Trophoblast cell (in vitro differentiated cells and primary cell): Measurements from ENCODE around the gene HNRNPK.

ENCODE experiments used
- DNase-seq, 2 donors: peaks; one replicate each; pipeline ENCODE4 v3.0.0-alpha.2; 2016
- H2AFZ ChIP-seq: 2 replicates; pipeline ENCODE4 v1.6.1; 2013; ENCODE audit warnings: low read length, moderate library complexity, mild to moderate bottlenecking; ENCODE audit not compliant: insufficient read depth, poor library complexity
- H2AK5ac ChIP-seq: 2 replicates; pipeline ENCODE4 v1.6.1; 2013; ENCODE audit warnings: mild to moderate bottlenecking, low read length
- H2BK120ac ChIP-seq: 2 replicates; pipeline ENCODE4 v1.6.1; 2013; ENCODE audit warnings: low read length, mild to moderate bottlenecking, moderate library complexity; ENCODE audit not compliant: insufficient read depth, poor library complexity
- H2BK12ac ChIP-seq: 2 replicates; pipeline ENCODE4 v1.6.1; 2013; ENCODE audit warnings: mild to moderate bottlenecking, low read length, moderate library complexity
- H2BK5ac ChIP-seq: 2 replicates; pipeline ENCODE4 v1.6.1; 2013; ENCODE audit warnings: low read length, low read depth, moderate library complexity, mild to moderate bottlenecking; ENCODE audit not compliant: poor library complexity
- H3K14ac ChIP-seq: 2 replicates; pipeline ENCODE4 v1.6.1; 2013; ENCODE audit warnings: mild to moderate bottlenecking, low read length
- H3K18ac ChIP-seq: 2 replicates; pipeline ENCODE4 v1.6.1; 2013; ENCODE audit warnings: mild to moderate bottlenecking, low read length
- H3K23ac ChIP-seq: 2 replicates; pipeline ENCODE4 v1.6.1; 2013; ENCODE audit warnings: low read length
- H3K27ac ChIP-seq: 2 replicates; pipeline ENCODE4 v1.5.1; 2013; ENCODE audit warnings: low read depth, mild to moderate bottlenecking, inconsistent platforms, low read length, moderate library complexity
- H3K27me3 ChIP-seq: 2 replicates; pipeline ENCODE4 v1.6.1; 2013; ENCODE audit warnings: inconsistent platforms, mild to moderate bottlenecking, low read length, moderate library complexity; ENCODE audit not compliant: insufficient read depth
- H3K36me3 ChIP-seq, 2 experiments: 1 replicate in 1 of 2; 2 replicates in 1 of 2; pipeline ENCODE4 v1.6.1; 2013; ENCODE audit warnings: low read length in 2 of 2, mild to moderate bottlenecking in 2 of 2, moderate library complexity in 1 of 2; ENCODE audit not compliant: insufficient read depth in 2 of 2, control insufficient read depth in 1 of 2
- H3K4ac ChIP-seq: 2 replicates; pipeline ENCODE4 v1.6.1; 2013; ENCODE audit warnings: low read depth, mild to moderate bottlenecking, low read length, moderate library complexity
- H3K4me1 ChIP-seq, 2 experiments: 1 replicate in 1 of 2; 2 replicates in 1 of 2; pipeline ENCODE4 v1.6.1; 2013; ENCODE audit warnings: low read length in 2 of 2, mild to moderate bottlenecking in 2 of 2, moderate library complexity in 1 of 2; ENCODE audit not compliant: insufficient read depth in 2 of 2, control insufficient read depth in 1 of 2
- H3K4me2 ChIP-seq: 2 replicates; pipeline ENCODE4 v1.6.1; 2013; ENCODE audit warnings: inconsistent platforms, mild to moderate bottlenecking, low read length, moderate library complexity
- H3K4me3 ChIP-seq: 2 replicates; pipeline ENCODE4 v1.5.1; 2013; ENCODE audit warnings: mild to moderate bottlenecking, low read depth, low read length, inconsistent platforms
- H3K79me1 ChIP-seq: one replicate; pipeline ENCODE4 v1.6.1; 2013; ENCODE audit warnings: low read length
- H3K79me2 ChIP-seq: 2 replicates; pipeline ENCODE4 v1.6.1; 2013; ENCODE audit warnings: low read length, mild to moderate bottlenecking; ENCODE audit not compliant: control insufficient read depth, insufficient read depth, poor library complexity
- H3K9ac ChIP-seq: 2 replicates; pipeline ENCODE4 v1.6.1; 2013; ENCODE audit warnings: mild to moderate bottlenecking, low read length
- H3K9me3 ChIP-seq: 2 replicates; pipeline ENCODE4 v1.6.1; 2013; ENCODE audit warnings: low read depth, mild to moderate bottlenecking, control low read depth, inconsistent platforms, low read length; ENCODE audit not compliant: insufficient read depth
- H4K12ac ChIP-seq: 2 replicates; pipeline ENCODE4 v1.6.1; 2013; ENCODE audit warnings: low read depth, mild to moderate bottlenecking, low read length, moderate library complexity
- H4K8ac ChIP-seq: 2 replicates; pipeline ENCODE4 v1.6.1; 2013; ENCODE audit warnings: low read depth, mild to moderate bottlenecking, low read length, moderate library complexity
- H4K91ac ChIP-seq: one replicate; pipeline ENCODE4 v1.6.1; 2013; ENCODE audit warnings: low read depth, mild to moderate bottlenecking, low read length, moderate library complexity
- WGBS: extraction: QIAGEN DNeasy Blood & Tissue Kit; methylation state at CpG from one replicate; pipeline ENCODE4 v1.1.7; 2013; ENCODE audit warnings: missing lambda C conversion rate; ENCODE audit not compliant: insufficient read length, insufficient coverage; ENCODE audit errors: extremely low coverage; 5-methylcytosine and 5-hydroxymethylcytosine counted together

The HNRNPK gene

GRCh38 chr9:84003246-84003645, 23.2 kb upstream of the HNRNPK start:
- no peak overlapping the region for H3K14ac ChIP-seq
- no peak overlapping the region for H4K91ac ChIP-seq
- H2AFZ ChIP-seq = no peak overlapping the region
- H3K4me3 ChIP-seq = no peak overlapping the region
- WGBS = no CpG with 5 or more reads among the region's 3 CpGs
- H3K9ac ChIP-seq = no peak overlapping the region
- no peaks in the 10 kb centered on the region for H3K9me3 ChIP-seq
- H3K79me2 ChIP-seq = no peaks in the 10 kb centered on the region
- no peak overlapping the region for H4K8ac ChIP-seq
- no peak overlapping the region for H2BK120ac ChIP-seq
- no peaks in the 10 kb centered on the region for H3K79me1 ChIP-seq
- H3K27ac ChIP-seq = no peak overlapping the region
- H3K36me3 ChIP-seq = no peaks in the 10 kb centered on the region
- no peak overlapping the region for H3K4ac ChIP-seq
- no peak for DNase-seq
- no peak overlapping the region for H2AK5ac ChIP-seq
- no peak overlapping the region for H4K12ac ChIP-seq
- H3K27me3 ChIP-seq = no peaks in the 10 kb centered on the region
- no peak overlapping the region for H3K18ac ChIP-seq
- no peaks in the 10 kb centered on the region for H3K4me1 ChIP-seq
- H2BK5ac ChIP-seq = no peak overlapping the region
- no peak overlapping the region for H3K23ac ChIP-seq
- H2BK12ac ChIP-seq = no peak overlapping the region
- no peak overlapping the region for H3K4me2 ChIP-seq

- Histone ChIP-seq H4K91ac (no peak overlapping the region), H2BK12ac (no peak overlapping the region), H2AK5ac (no peak overlapping the region), H2BK120ac (no peak overlapping the region), H3K79me2 (no peaks in the 10 kb centered on the region), H3K9me3 (no peaks in the 10 kb centered on the region), H2AFZ (no peak overlapping the region), H3K4me2 (no peak overlapping the region), H3K23ac (no peak overlapping the region), H3K18ac (no peak overlapping the region), H3K27ac (no peak overlapping the region), H3K4me3 (no peak overlapping the region), H3K27me3 (no peaks in the 10 kb centered on the region), H3K79me1 (no peaks in the 10 kb centered on the region), H4K12ac (no peak overlapping the region), H3K4me1 (no peaks in the 10 kb centered on the region), H3K9ac (no peak overlapping the region), H3K36me3 (no peaks in the 10 kb centered on the region), H3K4ac (no peak overlapping the region), H2BK5ac (no peak overlapping the region), H4K8ac (no peak overlapping the region), H3K14ac (no peak overlapping the region)
- peak in 1 of 2 donors; percentile 67 for DNase-seq
These were observed 22.3 kb upstream of the HNRNPK start for GRCh38 chr9:84002344-84002743.

GRCh38 chr9:84001621-84002020, 21.6 kb upstream of the HNRNPK start:
- Histone ChIP-seq H2BK120ac (no peak overlapping the region), H3K23ac (no peak overlapping the region), H3K36me3 (no peaks in the 10 kb centered on the region), H3K4me1 (no peaks in the 10 kb centered on the region), H3K14ac (no peak overlapping the region), H3K79me2 (no peaks in the 10 kb centered on the region), H3K9me3 (no peaks in the 10 kb centered on the region), H4K12ac (no peak overlapping the region), H3K18ac (no peak overlapping the region), H3K9ac (no peak overlapping the region), H2AFZ (no peak overlapping the region), H3K4me2 (no peak overlapping the region), H2AK5ac (no peak overlapping the region), H2BK5ac (no peak overlapping the region), H3K4me3 (no peak overlapping the region), H4K91ac (no peak overlapping the region), H3K27ac (no peak overlapping the region), H3K79me1 (no peaks in the 10 kb centered on the region), H4K8ac (no peak overlapping the region), H2BK12ac (no peak overlapping the region), H3K27me3 (no peaks in the 10 kb centered on the region), H3K4ac (no peak overlapping the region)
- DNase-seq = peak in 1 of 2 donors; percentile 66
- no CpG with 5 or more reads among the region's 2 CpGs for WGBS

GRCh38 chr9:84000186-84000585, 20.2 kb upstream of the HNRNPK start:
- Histone ChIP-seq H3K4me1 (no peaks in the 10 kb centered on the region), H3K9ac (no peak overlapping the region), H2BK5ac (no peak overlapping the region), H2BK12ac (no peak overlapping the region), H3K18ac (no peak overlapping the region), H3K4me2 (no peak overlapping the region), H2AK5ac (no peak overlapping the region), H3K14ac (no peak overlapping the region), H3K4ac (no peak overlapping the region), H2BK120ac (no peak overlapping the region), H4K91ac (no peak overlapping the region), H3K79me1 (no peaks in the 10 kb centered on the region), H3K36me3 (no peaks in the 10 kb centered on the region), H3K4me3 (no peak overlapping the region), H3K27me3 (no peaks in the 10 kb centered on the region), H4K12ac (no peak overlapping the region), H3K27ac (no peak overlapping the region), H3K79me2 (no peaks in the 10 kb centered on the region), H4K8ac (no peak overlapping the region), H3K23ac (no peak overlapping the region), H3K9me3 (no peaks in the 10 kb centered on the region), H2AFZ (no peak overlapping the region)
- DNase-seq = no peak
- WGBS = no CpG with 5 or more reads among the region's 3 CpGs
